Activated CD4-positive, alpha-beta T cell treated with anti-CD3 and anti-CD28 coated beads, Interleukin-2, amount 10 ng/mL, durations not matched to agents 24 days and 14 days (primary cell): ENCODE data around the gene GPR132. TPM values are rescaled to one million over a fixed set of nuclear protein-coding genes. Genes with fewer than 3 reads are reported as not detected.
"Not testable (repeated sequence)": the region's sequence is repeated elsewhere in the genome, so short reads cannot be mapped to it uniquely, and the experiment has no call there.

Source experiments
- DNase-seq: peaks from one replicate; pipeline ENCODE4 v3.0.0; 2022
- H3K27ac Mint-ChIP-seq: one replicate; pipeline ENCODE4 v1.8.0; 2022; ENCODE audit warnings: mild to moderate bottlenecking, mixed read lengths
- H3K27me3 Mint-ChIP-seq: one replicate; pipeline ENCODE4 v1.8.0; 2022; ENCODE audit warnings: mixed read lengths
- H3K36me3 Mint-ChIP-seq: one replicate; pipeline ENCODE4 v1.8.0; 2022; ENCODE audit warnings: low read depth, mild to moderate bottlenecking, mixed read lengths
- H3K4me1 Mint-ChIP-seq: one replicate; pipeline ENCODE4 v1.8.0; 2021; ENCODE audit warnings: mixed read lengths
- H3K4me3 Mint-ChIP-seq: one replicate; pipeline ENCODE4 v1.8.0; 2022; ENCODE audit warnings: mild to moderate bottlenecking, moderate library complexity, mixed read lengths
- H3K9me3 Mint-ChIP-seq: one replicate; pipeline ENCODE4 v1.8.0; 2021; ENCODE audit warnings: mixed read lengths
- intact Hi-C: fragments of 100-400 bp; cut with micrococcal nuclease; formaldehyde crosslinking; loops from one replicate; pipeline ENCODE4 v1.15.1; 2023
- total RNA-seq: library from RNA; stranded (reverse); gene quantifications from 2 replicates; pipeline ENCODE4 v1.2.3, GENCODE V29; 2022

The GPR132 gene, protein sequence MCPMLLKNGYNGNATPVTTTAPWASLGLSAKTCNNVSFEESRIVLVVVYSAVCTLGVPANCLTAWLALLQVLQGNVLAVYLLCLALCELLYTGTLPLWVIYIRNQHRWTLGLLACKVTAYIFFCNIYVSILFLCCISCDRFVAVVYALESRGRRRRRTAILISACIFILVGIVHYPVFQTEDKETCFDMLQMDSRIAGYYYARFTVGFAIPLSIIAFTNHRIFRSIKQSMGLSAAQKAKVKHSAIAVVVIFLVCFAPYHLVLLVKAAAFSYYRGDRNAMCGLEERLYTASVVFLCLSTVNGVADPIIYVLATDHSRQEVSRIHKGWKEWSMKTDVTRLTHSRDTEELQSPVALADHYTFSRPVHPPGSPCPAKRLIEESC
- total RNA-seq = 25.8 and 31.5 TPM in 2 replicates

DNA sequence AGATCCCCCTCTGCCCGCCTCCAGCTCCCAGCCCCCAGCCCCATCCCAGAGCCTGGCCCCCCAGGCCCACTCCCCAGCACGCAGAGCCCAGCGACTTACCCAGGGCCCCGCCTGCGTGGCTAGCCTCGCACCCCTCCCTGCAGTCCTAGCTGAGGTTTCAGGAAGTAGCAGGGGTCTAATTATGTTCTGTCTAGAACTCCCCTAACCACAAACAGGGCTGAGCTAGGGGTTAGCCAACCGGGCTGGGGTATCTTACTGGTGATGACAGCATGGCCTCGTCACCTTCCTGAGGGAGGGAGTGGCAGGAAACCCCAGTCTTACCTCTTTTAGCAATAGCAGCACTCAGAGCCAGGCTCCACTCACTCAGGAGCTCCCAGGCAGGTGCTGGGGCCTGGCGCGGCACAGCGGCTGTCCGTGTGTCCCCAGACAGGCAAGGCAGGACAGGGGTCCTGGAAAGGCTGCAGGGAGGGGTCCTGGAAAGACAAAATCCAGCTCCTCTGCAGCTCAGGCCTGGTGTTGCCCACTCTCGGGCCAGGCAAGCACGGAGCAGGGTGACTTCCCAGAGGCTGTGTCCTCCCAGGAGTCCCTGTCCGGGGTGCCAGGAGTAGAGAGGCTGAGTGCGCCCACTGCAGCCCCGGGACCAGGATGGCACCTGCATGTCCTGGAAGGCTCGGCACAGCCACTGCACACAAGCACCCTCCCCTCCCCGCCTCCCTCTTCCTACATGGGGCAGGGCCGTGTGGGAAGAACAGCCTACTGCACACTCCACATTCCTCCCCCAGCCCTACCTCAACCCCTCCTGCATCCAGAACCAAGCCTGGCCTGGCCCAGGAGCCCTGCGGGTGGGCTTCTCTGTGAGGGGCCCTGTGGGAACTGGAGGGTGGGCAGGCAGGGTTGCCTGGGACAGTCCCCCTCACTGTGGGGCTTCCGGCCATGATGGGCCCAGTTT, at the start of gene GPR132:
Gene GPR132, minus strand, starts transcription at position 151 of the 949 bp plus-strand sequence. CDS start 10,010 bp downstream, outside the sequence.
- Mint-ChIP-seq H3K4me1 (peaks cover 59% of the 10 kb centered on the region), H3K27ac (peak within 1 kb of the TSS; percentile 90), H3K9me3 (no peaks in the 10 kb centered on the region), H3K4me3 (peak within 1 kb of the TSS; percentile 92), H3K36me3 (peaks cover 10% of the 10 kb centered on the region), H3K27me3 (no peaks in the 10 kb centered on the region)
- intact Hi-C loops = loop anchor here (1.0 to 10.0 kb wide), 3 partner anchors 44 to 427 kb away; partner anchors contain the start of genes CDCA4 and TEDC1
- peak; percentile 97 for DNase-seq

DNA sequence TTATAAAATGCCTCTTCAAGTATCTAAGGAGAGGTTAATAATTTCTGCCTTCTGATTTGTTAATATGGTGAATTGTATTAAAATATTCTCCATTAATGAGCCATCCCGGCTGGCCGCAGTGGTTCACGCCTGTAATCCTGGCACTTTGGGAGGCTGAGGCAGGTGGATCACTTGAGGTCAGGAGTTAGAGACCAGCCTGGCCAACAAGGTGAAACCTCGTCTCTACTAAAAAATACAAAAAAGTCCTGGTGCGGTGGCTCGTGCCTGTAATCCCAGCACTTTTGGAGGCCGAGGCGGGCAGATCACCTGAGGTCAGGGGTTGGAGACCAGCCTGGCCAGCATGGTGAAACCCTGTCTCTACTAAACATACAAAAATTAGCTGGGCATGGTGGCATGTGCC, 44.0 kb upstream of the GPR132 start:
- DNase-seq, H3K9me3 Mint-ChIP-seq, H3K4me1 Mint-ChIP-seq, H3K36me3 Mint-ChIP-seq, intact Hi-C loops, H3K4me3 Mint-ChIP-seq, H3K27ac Mint-ChIP-seq: not testable (repeated sequence)
- peaks cover 26% of the 10 kb centered on the region for H3K27me3 Mint-ChIP-seq

DNA sequence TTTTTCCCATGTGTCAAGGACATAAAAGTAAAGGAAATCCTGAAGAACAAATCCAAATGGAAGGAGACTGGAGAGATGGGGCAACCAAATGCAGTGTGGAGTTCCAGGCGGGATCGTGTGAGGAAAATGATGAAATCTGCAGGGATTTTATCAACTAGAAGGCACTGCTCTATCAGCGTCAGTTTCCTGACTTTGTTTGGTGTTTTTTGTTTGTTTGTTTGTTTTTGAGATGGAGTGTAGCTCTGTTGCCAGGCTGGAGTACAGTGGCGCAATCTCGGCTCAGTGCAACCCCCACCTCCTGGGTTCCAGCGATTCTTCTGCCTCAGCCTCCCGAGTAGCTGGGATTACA, 43.3 kb upstream of the GPR132 start:
- H3K36me3 Mint-ChIP-seq = no peaks in the 10 kb centered on the region
- H3K9me3 Mint-ChIP-seq = peaks cover 6% of the 10 kb centered on the region
- intact Hi-C loops = no loop called here
- no peak for DNase-seq
- no peak overlapping the region for H3K27ac Mint-ChIP-seq
- H3K27me3 Mint-ChIP-seq = peaks cover 33% of the 10 kb centered on the region
- no peak overlapping the region for H3K4me3 Mint-ChIP-seq
- H3K4me1 Mint-ChIP-seq = peaks cover 3% of the 10 kb centered on the region

DNA sequence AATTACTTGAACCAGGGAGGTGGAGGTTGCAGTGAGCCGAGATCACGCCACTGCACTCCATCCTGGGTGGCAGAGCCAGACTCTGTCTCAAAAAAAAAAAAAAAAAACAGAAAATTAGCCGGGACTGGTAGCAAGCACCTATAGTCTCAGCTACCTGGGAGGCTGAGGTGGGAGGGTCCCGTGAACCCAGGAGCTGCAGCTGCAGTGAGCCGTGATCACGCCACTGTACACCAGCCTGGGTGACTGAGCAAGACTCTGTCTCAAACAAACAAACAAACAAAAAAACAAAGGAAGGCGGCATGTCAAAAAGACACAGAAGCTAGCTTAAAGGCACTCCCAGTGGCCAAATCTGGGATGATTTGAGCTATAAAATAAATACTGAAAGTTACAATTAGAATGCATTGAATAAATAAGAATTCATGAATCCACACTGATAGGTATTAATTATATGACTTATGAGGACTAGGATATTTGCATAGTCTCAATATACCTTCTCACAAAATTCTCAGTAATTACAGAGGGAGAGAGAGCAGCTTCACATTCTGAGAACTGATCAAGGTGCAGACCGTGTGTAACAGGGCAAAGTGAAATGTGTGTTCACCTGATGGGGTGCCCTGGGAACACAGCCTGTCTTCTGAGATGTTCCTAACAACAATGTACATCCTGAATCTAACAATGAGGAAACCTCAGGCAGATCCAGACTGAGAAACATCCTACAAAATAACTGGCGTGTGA, 42.7 kb upstream of the GPR132 start:
- Mint-ChIP-seq H3K9me3 (peaks cover 8% of the 10 kb centered on the region), H3K27ac (no peak overlapping the region), H3K4me3 (no peak overlapping the region), H3K4me1 (peaks cover 3% of the 10 kb centered on the region), H3K36me3 (no peaks in the 10 kb centered on the region), H3K27me3 (peaks cover 38% of the 10 kb centered on the region)
- DNase-seq = no peak
- intact Hi-C loops = no loop called here

DNA sequence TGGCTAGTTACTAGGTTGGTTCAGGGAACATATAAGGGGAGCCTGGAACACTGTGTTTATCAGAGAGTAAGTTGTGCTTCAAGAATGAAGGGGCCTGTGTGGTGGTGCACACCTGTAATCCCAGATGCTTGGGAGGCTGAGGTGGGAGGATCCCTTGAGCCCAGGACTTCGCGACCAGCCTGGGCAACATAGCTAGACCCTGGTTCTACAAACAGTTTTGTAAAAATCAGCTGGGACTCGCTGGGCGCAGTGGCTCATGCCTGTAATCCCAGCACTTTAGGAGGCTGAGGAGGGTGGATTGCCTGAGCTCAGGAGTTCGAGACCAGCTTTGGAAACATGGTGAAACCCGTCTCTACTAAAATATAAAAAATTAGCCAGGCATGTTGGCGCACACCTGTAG, 42.1 kb upstream of the GPR132 start:
- DNase-seq = no peak
- Mint-ChIP-seq H3K27ac (no peak overlapping the region), H3K4me1 (peaks cover 3% of the 10 kb centered on the region), H3K9me3 (peaks cover 8% of the 10 kb centered on the region), H3K27me3 (peaks cover 39% of the 10 kb centered on the region), H3K4me3 (no peak overlapping the region), H3K36me3 (no peaks in the 10 kb centered on the region)
- intact Hi-C loops = no loop called here

DNA sequence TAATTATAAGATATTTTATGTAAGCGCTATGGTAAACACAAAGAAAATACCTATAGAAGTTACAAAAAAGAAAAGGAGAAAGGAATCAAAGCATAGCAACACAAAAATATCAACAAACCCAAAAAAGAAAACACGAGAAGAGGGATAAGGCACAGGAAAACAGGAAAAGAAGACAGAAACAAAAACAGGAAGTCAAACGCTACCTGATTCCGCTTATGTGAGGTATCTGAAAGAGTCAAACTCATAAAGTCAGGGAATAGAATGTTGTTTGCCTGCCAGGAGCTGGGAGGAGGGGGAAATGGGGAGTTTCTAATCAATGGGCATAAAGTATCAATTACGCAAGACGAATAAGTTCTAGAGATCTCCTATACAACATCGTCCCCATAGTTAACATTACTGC, 39.9 kb upstream of the GPR132 start:
- H3K4me1 Mint-ChIP-seq = peaks cover 3% of the 10 kb centered on the region
- peaks cover 46% of the 10 kb centered on the region for H3K27me3 Mint-ChIP-seq
- H3K27ac Mint-ChIP-seq = no peak overlapping the region
- no peak for DNase-seq
- no peak overlapping the region for H3K4me3 Mint-ChIP-seq
- intact Hi-C loops = no loop called here
- peaks cover 8% of the 10 kb centered on the region for H3K9me3 Mint-ChIP-seq
- no peaks in the 10 kb centered on the region for H3K36me3 Mint-ChIP-seq

DNA sequence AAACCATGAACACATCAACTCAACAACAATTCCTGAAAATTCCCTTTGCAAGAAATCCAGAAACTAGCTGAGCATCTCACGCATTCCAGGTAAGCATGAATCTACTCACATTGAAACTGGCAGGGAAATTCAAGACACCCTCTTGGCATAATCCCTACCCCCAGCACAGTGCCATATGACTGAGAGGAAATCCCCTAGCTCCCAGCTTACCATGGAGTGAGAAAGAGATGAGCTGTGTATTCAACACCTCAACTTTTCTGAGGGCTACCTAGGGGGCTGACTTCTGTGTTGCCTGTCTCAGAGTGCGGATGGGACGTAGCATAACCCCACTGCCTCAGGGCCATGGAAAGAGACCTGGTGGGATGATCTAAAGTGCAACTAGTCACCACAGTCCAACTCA, 37.7 kb upstream of the GPR132 start:
- DNase-seq = no peak
- H3K4me3 Mint-ChIP-seq = no peak overlapping the region
- peaks cover 3% of the 10 kb centered on the region for H3K4me1 Mint-ChIP-seq
- peaks cover 43% of the 10 kb centered on the region for H3K27me3 Mint-ChIP-seq
- intact Hi-C loops = no loop called here
- no peak overlapping the region for H3K27ac Mint-ChIP-seq
- H3K9me3 Mint-ChIP-seq = peaks cover 8% of the 10 kb centered on the region
- H3K36me3 Mint-ChIP-seq = no peaks in the 10 kb centered on the region

DNA sequence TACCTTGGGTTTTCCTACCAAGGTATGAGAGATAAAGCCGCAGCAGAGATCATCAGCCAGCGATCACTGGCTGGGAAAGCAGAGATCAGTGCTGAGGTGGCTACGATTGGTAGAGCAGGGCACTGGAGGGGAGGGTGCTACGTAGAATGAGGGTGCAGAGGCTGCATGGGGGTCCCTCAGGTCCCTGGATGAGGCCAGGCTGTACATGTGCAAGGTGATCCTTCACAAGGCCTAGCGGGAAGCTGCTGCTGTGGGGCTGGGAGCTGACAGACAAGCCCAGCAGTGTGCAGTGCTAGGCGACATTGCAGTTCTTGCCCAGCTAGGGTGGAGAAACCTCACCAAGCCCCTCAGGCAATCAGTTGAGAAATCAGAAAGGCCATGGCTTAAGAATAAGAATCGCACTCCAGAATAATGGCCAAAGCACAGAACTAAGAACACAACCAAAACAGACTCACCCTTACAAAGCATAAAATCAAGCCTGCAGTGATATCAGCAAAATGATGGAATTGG, 37.2 kb upstream of the GPR132 start:
- H3K9me3 Mint-ChIP-seq = peaks cover 8% of the 10 kb centered on the region
- intact Hi-C loops = no loop called here
- H3K4me1 Mint-ChIP-seq = peaks cover 3% of the 10 kb centered on the region
- no peaks in the 10 kb centered on the region for H3K36me3 Mint-ChIP-seq
- no peak for DNase-seq
- H3K27me3 Mint-ChIP-seq = peaks cover 41% of the 10 kb centered on the region
- H3K27ac Mint-ChIP-seq = no peak overlapping the region
- H3K4me3 Mint-ChIP-seq = no peak overlapping the region

DNA sequence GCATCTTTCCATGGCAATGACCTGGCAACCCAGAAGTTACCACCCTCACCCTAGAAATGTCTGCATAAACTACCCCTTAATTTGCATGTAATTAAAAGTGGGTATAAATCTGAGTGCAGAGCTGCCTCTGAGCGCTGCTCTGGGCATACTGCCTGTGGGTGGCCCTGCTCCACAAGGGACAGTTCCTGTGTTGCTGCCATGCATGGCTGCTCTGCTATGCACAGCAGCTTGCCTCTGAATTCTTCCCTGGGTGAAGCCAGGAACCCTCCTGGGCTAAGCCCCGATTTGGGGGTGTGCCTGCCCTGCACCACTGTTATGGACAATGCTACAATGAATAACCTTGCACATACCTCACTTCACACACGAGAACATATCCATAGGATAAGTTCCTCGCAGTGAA, 35.7 kb upstream of the GPR132 start:
- Mint-ChIP-seq H3K27ac (no peak overlapping the region), H3K4me1 (peaks cover 3% of the 10 kb centered on the region), H3K4me3 (no peak overlapping the region), H3K36me3 (no peaks in the 10 kb centered on the region), H3K27me3 (peaks cover 31% of the 10 kb centered on the region), H3K9me3 (peaks cover 8% of the 10 kb centered on the region)
- DNase-seq = no peak
- intact Hi-C loops = no loop called here

DNA sequence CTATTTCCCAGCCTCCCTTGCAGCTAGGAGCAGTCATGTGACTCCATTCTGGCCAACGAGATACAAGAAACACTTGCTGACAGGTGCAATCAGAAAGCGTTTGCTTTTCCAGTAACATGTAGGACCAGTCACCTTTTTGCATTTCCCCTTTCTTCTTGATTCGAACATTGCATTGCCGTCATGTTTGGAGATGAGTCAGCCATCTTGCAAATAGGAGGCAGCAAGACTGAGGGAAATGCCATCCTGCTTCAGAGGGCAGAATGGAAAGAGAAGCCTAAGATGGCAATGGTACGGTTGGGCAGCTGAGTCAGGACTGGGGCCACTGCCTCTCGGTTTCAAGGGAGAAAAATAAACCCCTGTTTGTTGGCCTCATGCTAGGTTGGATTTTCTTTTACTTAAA, 34.5 kb upstream of the GPR132 start:
- DNase-seq = no peak
- intact Hi-C loops = no loop called here
- no peak overlapping the region for H3K4me3 Mint-ChIP-seq
- H3K9me3 Mint-ChIP-seq = peaks cover 8% of the 10 kb centered on the region
- no peaks in the 10 kb centered on the region for H3K36me3 Mint-ChIP-seq
- H3K27ac Mint-ChIP-seq = no peak overlapping the region
- no peaks in the 10 kb centered on the region for H3K4me1 Mint-ChIP-seq
- peaks cover 26% of the 10 kb centered on the region for H3K27me3 Mint-ChIP-seq

DNA sequence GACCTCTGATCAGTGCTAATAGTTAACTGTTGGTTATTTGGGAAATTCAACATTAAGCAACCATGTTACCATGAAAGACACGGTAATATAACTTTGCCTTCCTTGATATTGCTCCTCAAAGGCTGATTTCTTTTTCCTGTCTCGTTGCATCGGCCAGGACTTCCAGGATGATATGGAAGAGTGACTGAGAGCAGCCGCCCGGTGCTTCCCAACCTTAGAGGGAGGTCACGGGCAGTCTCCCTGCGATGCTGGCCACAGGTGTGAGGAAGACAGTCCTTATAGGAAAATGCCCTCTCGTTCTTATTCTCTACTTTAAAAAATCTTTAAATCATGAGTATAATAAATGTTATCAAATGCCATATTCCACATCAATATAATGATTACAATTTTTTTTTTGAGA, 33.1 kb upstream of the GPR132 start:
- Mint-ChIP-seq H3K27ac (no peak overlapping the region), H3K4me3 (no peak overlapping the region), H3K9me3 (peaks cover under 1% of the 10 kb centered on the region), H3K36me3 (no peaks in the 10 kb centered on the region), H3K27me3 (peaks cover 17% of the 10 kb centered on the region), H3K4me1 (peaks cover 4% of the 10 kb centered on the region)
- no peak for DNase-seq
- intact Hi-C loops = no loop called here

DNA sequence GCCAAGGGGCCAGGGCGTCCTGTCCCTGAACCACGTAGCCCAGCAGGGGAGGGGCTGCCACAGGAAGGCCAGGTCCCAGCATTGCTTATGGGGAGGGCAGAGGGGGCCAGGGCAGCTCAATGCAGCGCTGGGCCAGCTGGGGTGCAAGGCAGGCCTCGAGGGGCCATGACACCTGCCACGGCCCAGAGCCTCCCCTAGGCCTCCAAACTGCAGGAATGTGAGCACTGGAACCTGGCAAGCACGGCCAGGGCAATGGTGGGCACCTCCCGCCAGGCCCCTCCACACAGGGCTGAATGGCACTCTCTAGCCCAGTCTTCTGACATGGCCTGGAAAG, 32.5 kb upstream of the GPR132 start:
- Mint-ChIP-seq H3K36me3 (no peaks in the 10 kb centered on the region), H3K27me3 (peaks cover 13% of the 10 kb centered on the region), H3K4me1 (peaks cover 6% of the 10 kb centered on the region), H3K27ac (no peak overlapping the region), H3K9me3 (no peaks in the 10 kb centered on the region), H3K4me3 (no peak overlapping the region)
- intact Hi-C loops = no loop called here
- no peak for DNase-seq

DNA sequence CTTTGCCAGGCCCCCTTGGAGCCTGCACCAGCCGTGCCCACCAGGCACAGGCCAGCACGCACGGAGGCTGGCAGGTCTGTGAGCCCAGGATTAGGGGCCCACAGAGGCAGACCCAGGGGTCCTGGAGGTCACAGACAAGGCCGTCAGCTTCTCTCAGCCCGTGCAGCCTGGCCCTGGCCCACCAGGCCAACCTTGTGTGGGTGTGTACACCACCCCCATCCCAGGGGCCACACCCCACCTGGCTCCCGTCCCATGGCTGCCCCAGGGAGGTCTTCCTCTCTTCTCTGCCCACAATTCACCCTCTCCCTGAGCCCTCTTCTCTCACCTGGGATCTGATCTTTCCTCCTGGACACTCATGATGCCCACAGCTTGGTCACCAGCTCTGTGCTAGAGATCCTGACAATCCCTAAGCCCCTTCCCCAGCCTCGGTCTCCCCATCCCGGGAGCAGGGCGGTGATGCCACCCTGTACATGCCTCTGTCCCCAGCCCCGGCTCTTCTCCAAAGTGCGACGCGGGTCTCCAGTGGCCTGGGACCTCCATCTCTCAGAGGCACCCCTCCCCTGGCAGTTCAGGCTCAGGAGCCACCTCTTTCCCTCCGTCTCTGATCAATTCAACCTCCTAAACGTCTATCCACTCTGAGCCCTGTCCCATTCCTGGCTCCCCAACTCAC, 31.1 kb upstream of the GPR132 start:
- H3K4me3 Mint-ChIP-seq = no peak overlapping the region
- H3K36me3 Mint-ChIP-seq = no peaks in the 10 kb centered on the region
- H3K27me3 Mint-ChIP-seq = peaks cover 8% of the 10 kb centered on the region
- no peak overlapping the region for H3K27ac Mint-ChIP-seq
- H3K9me3 Mint-ChIP-seq = no peaks in the 10 kb centered on the region
- H3K4me1 Mint-ChIP-seq = peaks cover 9% of the 10 kb centered on the region
- intact Hi-C loops = no loop called here
- DNase-seq = no peak
